Tibial nerve (tissue), 4 donors: ENCODE results near the gene MTHFD1L. TPM values are rescaled to one million over a fixed set of nuclear protein-coding genes. Genes with fewer than 3 reads are reported as not detected.
"Not testable (repeated sequence)": the region's sequence is repeated elsewhere in the genome, so short reads cannot be mapped to it uniquely, and the experiment has no call there.

Experiments used
- DNase-seq, 2 donors: peaks; one replicate each; pipeline ENCODE4 v3.0.0-alpha.2; 2019; ENCODE audit warnings: low spot score in 2 of 2
- H3K27ac ChIP-seq, 4 donors: fragments of 200-600 bp; sonication (generic) in 3 of 4; one replicate each; pipeline ENCODE4 v1.5.1; 2017 to 2019; ENCODE audit warnings: mild to moderate bottlenecking in 1 of 4
- H3K27me3 ChIP-seq, 2 donors: fragments of 200-600 bp; sonication (generic) in 1 of 2; one replicate each; pipeline versions ENCODE4 v1.5.1 to v1.6.0; 2017 to 2019
- H3K36me3 ChIP-seq, 3 donors: fragments of 200-600 bp; sonication (generic); one replicate each; pipeline ENCODE4 v1.5.1; 2018 to 2019
- H3K4me1 ChIP-seq, 4 donors: fragments of 200-600 bp; sonication (generic) in 3 of 4; one replicate each; pipeline ENCODE4 v1.5.1; 2017 to 2019
- H3K4me3 ChIP-seq, 4 donors: fragments of 200-600 bp; sonication (generic) in 3 of 4; one replicate each; pipeline ENCODE4 v1.5.1; 2017 to 2019; ENCODE audit warnings: mild to moderate bottlenecking in 1 of 4, moderate library complexity in 1 of 4
- H3K9me3 ChIP-seq, 4 donors: fragments of 200-600 bp; sonication (generic) in 3 of 4; one replicate each; pipeline ENCODE4 v1.5.1; 2017 to 2019
- EP300 ChIP-seq, 2 donors: sonication (generic); formaldehyde crosslinking; IDR thresholded peaks; one replicate each; pipeline ENCODE4 v1.6.1; 2017; ENCODE audit warnings: antibody characterized with exemption in 2 of 2, mild to moderate bottlenecking in 1 of 2
- POLR2A ChIP-seq, 2 donors: fragments of 450-650 bp; IDR thresholded peaks; one replicate each; pipeline ENCODE4 v1.6.1; 2017; ENCODE audit warnings: antibody characterized with exemption in 2 of 2, mild to moderate bottlenecking in 2 of 2, moderate library complexity in 2 of 2
- WGBS, 2 donors: methylation state at CpG; one replicate each; pipeline ENCODE4 v1.1.5; 2018; 5-methylcytosine and 5-hydroxymethylcytosine counted together
- total RNA-seq, 4 donors: library from RNA; depleted of rRNA; stranded (reverse); fragments of >200 nt; gene quantifications; one replicate each; pipeline ENCODE4 v1.1.0, GENCODE V29; 2016
- TF ChIP-seq, protein P1 (sequence below), 5 experiments: fragments of 200-600 bp in 3 of 5; fragments of 450-650 bp in 2 of 5; sonication (generic) in 3 of 5; IDR thresholded peaks; one replicate each; pipeline ENCODE4 v1.5.1; 2016 to 2019; ENCODE audit warnings: antibody characterized with exemption in 5 of 5, mild to moderate bottlenecking in 3 of 5, moderate library complexity in 2 of 5

MTHFD1L gene
- total RNA-seq, 4 donors from 2014 or later = 8.4 to 35.1 (median 13.1) TPM

DNA sequence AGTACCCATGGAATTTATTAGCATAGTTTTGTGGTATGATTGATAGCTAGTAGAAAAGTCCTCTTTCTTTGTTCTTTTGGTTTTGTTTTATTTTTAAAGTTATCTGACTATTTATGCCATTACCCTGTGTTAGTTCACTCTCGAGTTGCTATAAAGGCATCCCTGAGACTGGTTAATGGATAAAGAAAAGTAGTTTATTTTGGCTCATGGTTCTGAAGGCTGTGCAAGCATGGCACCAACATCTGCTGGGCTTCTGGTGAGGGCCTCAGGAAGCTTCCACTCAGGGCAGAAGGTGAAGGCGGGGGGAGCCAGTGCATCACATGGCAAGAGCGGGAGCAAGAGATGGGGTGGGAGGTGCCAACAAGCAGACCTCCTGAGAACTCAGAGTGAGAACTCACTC, 166.5 kb downstream of the MTHFD1L start:
- peaks cover 0 to 14% (median 0%) of the 10 kb centered on the region in 3 donors for H3K36me3 ChIP-seq
- WGBS, 2 donors = 96 to 98% methylated on average over 3 of the region's 3 CpGs
- DNase-seq = no peak
- peaks cover 0 to 18% (median 8%) of the 10 kb centered on the region in 4 donors for H3K4me1 ChIP-seq
- H3K27me3 ChIP-seq = no peaks in the 10 kb centered on the region
- H3K4me3 ChIP-seq = no peak overlapping the region
- TF ChIP-seq EP300 (IDR thresholded peaks at IDR 0.05) = no peak
- TF ChIP-seq POLR2A (IDR thresholded peaks at IDR 0.05) = no peak
- TF ChIP-seq, protein P1, sequence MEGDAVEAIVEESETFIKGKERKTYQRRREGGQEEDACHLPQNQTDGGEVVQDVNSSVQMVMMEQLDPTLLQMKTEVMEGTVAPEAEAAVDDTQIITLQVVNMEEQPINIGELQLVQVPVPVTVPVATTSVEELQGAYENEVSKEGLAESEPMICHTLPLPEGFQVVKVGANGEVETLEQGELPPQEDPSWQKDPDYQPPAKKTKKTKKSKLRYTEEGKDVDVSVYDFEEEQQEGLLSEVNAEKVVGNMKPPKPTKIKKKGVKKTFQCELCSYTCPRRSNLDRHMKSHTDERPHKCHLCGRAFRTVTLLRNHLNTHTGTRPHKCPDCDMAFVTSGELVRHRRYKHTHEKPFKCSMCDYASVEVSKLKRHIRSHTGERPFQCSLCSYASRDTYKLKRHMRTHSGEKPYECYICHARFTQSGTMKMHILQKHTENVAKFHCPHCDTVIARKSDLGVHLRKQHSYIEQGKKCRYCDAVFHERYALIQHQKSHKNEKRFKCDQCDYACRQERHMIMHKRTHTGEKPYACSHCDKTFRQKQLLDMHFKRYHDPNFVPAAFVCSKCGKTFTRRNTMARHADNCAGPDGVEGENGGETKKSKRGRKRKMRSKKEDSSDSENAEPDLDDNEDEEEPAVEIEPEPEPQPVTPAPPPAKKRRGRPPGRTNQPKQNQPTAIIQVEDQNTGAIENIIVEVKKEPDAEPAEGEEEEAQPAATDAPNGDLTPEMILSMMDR (IDR thresholded peaks at IDR 0.05) = no peak
- no peaks in the 10 kb centered on the region for H3K9me3 ChIP-seq
- no peak overlapping the region for H3K27ac ChIP-seq

DNA sequence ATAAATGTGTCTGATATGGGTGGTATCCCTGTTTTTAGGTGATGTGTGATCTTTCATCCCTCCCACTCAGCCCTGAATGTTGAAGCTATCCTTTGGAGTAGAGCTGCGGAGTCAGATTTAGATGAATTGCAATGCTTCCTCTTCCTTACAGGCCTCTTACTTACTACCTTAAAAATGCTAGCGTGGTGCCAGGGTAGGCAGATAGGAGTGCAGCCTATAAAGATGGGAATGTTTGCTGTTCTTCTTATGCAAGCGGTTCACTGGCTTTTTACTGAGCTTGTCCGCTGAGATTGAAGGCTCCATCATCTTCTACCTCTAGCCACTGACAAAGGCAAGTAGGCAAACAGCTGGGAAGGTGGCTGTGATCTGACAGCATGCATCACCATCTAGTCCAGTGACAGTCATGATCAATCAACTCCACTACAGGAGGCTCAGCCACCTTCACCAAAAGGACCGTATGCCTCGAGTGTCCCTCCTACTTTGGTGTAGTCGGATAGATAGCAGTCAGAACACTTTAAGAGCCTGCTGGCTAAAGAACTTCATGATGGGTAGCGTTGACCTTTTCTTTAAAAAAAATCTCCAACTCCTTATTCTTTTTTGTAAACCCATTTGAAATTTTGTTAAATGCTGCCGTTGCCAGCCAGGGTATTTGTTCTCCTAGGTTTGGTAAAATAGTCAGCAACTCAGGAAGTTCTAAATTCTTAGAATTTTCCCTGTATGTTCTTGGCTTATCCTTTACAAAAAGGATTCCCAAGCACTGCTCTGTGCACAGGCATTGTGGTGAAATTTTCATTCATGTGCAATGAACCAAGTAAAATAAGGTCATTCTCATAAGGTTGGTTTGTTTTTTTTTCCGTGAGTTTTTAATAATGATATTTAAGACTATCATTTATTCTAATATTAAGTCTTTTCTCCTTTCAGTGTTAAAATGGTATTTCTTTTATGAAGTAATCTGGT, 169.6 kb downstream of the MTHFD1L start:
- H3K27me3 ChIP-seq = no peaks in the 10 kb centered on the region
- no peaks in the 10 kb centered on the region for H3K9me3 ChIP-seq
- H3K4me1 ChIP-seq = peaks cover 0 to 26% (median 11%) of the 10 kb centered on the region in 4 donors
- H3K36me3 ChIP-seq = peaks cover 0 to 7% (median 0%) of the 10 kb centered on the region in 3 donors
- no peak overlapping the region for H3K4me3 ChIP-seq
- 83 to 86% methylated on average over 10 of the region's 10 CpGs for WGBS, 2 donors
- H3K27ac ChIP-seq = peak overlapping the region; percentile 51 to 87 (median 69)
- no peak for DNase-seq
- TF ChIP-seq, protein P1 (IDR thresholded peaks at IDR 0.05) = no peak
- TF ChIP-seq EP300 (IDR thresholded peaks at IDR 0.05) = no peak
- TF ChIP-seq POLR2A (IDR thresholded peaks at IDR 0.05) = no peak

DNA sequence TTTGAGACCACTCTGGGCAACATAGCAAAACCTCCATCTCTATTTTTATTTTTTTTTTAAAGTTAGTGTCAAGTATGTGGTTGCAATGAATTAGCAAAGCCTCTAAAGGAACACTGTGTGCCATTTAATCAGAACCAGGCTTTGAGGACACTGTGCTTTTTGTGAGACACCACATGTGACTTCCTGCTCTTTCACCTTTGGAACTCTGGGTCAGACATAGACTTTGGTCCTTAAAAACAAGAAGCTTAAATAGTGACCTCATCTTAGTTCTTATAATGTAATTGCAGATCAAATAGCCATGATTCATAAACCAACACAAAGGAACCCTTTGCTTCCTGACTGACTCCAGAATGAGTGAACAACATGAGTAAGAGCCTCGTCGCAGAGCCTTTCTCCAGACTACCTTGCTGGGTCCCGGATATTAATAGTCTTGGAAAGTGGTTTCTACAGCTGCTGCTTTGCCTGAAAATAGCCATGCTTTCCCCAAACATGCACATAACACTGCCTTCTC, 170.8 kb downstream of the MTHFD1L start:
- H3K27me3 ChIP-seq, H3K9me3 ChIP-seq, H3K36me3 ChIP-seq, H3K4me3 ChIP-seq, DNase-seq: not testable (repeated sequence)
- peaks cover 0 to 35% (median 17%) of the 10 kb centered on the region in 4 donors for H3K4me1 ChIP-seq
- 16 to 25% methylated on average over 3 of the region's 3 CpGs for WGBS, 2 donors
- peak overlapping the region; percentile 51 to 87 (median 69) for H3K27ac ChIP-seq
- TF ChIP-seq POLR2A (IDR thresholded peaks at IDR 0.05) (peak in 1 of 2 donors; percentile 7), EP300 (IDR thresholded peaks at IDR 0.05) (peak; percentile 91 to 97)

DNA sequence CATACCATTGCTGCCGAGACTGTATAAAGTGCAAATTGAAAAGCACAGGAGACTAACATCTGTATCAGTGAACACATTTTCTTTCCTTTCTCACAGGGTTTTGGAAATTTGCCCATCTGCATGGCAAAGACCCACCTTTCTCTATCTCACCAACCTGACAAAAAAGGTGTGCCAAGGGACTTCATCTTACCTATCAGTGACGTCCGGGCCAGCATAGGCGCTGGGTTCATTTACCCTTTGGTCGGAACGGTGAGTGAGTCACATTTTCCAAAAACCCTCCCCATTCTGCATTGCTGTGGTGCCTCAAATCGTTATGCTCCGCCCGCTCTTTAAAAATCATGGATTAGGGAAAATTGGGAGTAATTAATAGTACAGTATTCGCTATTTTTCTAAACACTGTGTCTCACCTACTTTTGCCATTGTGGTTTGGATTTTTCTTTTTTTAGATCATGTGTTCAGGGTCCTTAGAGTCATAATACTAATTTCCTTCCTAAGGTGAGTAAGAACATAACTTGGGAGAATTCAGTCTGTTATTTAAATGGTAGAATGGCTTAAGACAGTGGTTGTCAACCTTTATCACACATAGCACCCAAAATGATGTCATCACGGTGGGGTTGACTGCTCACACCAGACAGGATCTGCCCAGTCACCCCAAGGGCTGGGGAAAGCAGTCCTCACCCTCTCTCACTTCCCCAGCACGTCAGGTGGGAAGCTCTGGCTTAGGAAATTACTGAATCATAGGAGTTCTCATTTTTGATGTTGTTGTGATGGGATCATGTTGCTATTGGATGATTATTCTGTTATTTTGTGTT, 171.6 kb downstream of the MTHFD1L start:
- peaks cover 0 to 43% (median 21%) of the 10 kb centered on the region in 4 donors for H3K4me1 ChIP-seq
- no peaks in the 10 kb centered on the region for H3K9me3 ChIP-seq
- DNase-seq = no peak
- peak overlapping the region; percentile 17 to 87 (median 64) for H3K27ac ChIP-seq
- peaks cover 0 to 7% (median 0%) of the 10 kb centered on the region in 3 donors for H3K36me3 ChIP-seq
- no peak overlapping the region for H3K4me3 ChIP-seq
- TF ChIP-seq, protein P1 (IDR thresholded peaks at IDR 0.05) = no peak
- TF ChIP-seq EP300 (IDR thresholded peaks at IDR 0.05) (no peak), POLR2A (IDR thresholded peaks at IDR 0.05) (no peak)
- H3K27me3 ChIP-seq = no peaks in the 10 kb centered on the region
- 72 to 79% methylated on average over 12 of the region's 12 CpGs for WGBS, 2 donors

DNA sequence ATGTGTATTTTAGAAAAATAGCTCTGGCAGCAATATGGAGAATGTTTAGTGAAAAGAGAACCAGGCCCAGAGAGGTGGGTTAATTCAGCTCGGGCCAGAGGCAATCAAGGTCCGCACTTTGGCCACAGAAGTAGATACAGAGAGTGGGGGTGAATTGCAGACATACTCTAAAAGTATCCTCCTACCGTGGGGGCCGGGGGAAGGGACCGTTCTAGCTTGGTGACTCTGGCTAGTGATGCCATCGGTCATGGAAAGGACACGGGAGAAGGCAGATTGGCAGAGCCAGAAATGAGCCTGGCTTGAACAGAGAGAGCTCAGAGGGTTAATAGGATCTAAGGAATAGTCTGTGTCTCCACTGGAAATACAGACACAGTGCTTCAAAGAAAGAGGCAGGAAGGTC, 173.1 kb downstream of the MTHFD1L start:
- Histone ChIP-seq H3K9me3 (no peaks in the 10 kb centered on the region), H3K4me3 (no peak overlapping the region), H3K27me3 (no peaks in the 10 kb centered on the region), H3K27ac (peak overlapping the region in 3 of 4 donors; percentile 26 to 87 (median 71)), H3K4me1 (peaks cover 0 to 48% (median 21%) of the 10 kb centered on the region in 4 donors), H3K36me3 (peaks cover 0 to 7% (median 0%) of the 10 kb centered on the region in 3 donors)
- WGBS, 2 donors = 84 to 87% methylated on average over 7 of the region's 7 CpGs
- no peak for DNase-seq
- no peak for TF ChIP-seq POLR2A (IDR thresholded peaks at IDR 0.05)
- TF ChIP-seq, protein P1 (IDR thresholded peaks at IDR 0.05) = no peak
- TF ChIP-seq EP300 (IDR thresholded peaks at IDR 0.05) = no peak
